NT2/D1 (cell line): Measurements from ENCODE around the gene PRODH.

ENCODE experiments used
- SUZ12 ChIP-seq: IDR thresholded peaks from 2 replicates; pipeline ENCODE4 v1.6.1; 2011; ENCODE audit not compliant: insufficient read length, insufficient read depth; ENCODE audit errors: extremely low read depth
- YY1 ChIP-seq: IDR thresholded peaks from 2 replicates; pipeline ENCODE4 v1.6.1; 2011; ENCODE audit not compliant: insufficient read length, insufficient read depth
- ZNF274 ChIP-seq: IDR thresholded peaks from 2 replicates; pipeline ENCODE4 v1.6.1; 2011; ENCODE audit warnings: mild to moderate bottlenecking, low read depth, low read length

- TF ChIP-seq SUZ12 = no peak
- no peak for TF ChIP-seq ZNF274
- TF ChIP-seq YY1 = no peak
Measured at GRCh38 chr22:18978506-18978905, 42.4 kb upstream of the PRODH start.
